Heart right ventricle (tissue), 16 donors: ENCODE results near the gene PNPLA5. TPM values are rescaled to one million over a fixed set of nuclear protein-coding genes. Genes with fewer than 3 reads are reported as not detected.

Source experiments
- ATAC-seq, 8 donors: fragments of 200-7000 bp; cut with Tn5 transposase; one replicate each; pipeline ENCODE4 v1.9.1; 2020; ENCODE audit warnings: mild to moderate bottlenecking in 8 of 8, moderate library complexity in 8 of 8, moderate number of reproducible peaks in 1 of 8
- DNase-seq, 2 donors: peaks; one replicate each; pipeline ENCODE4 v3.0.0-alpha.2; 2020
- H3K27ac ChIP-seq, 10 donors: fragments of 200-600 bp; sonication (generic) in 2 of 10; one replicate each; pipeline versions ENCODE4 v1.5.0 to v1.8.0; 2020 to 2022; ENCODE audit warnings: mild to moderate bottlenecking in 3 of 10
- H3K27me3 ChIP-seq, 7 donors: fragments of 200-600 bp; one replicate each; pipeline ENCODE4 v1.8.0; 2021 to 2022; ENCODE audit warnings: mild to moderate bottlenecking in 2 of 7
- H3K36me3 ChIP-seq, 9 donors: fragments of 200-600 bp; sonication (generic) in 1 of 9; one replicate each; pipeline versions ENCODE4 v1.5.0 to v1.8.0; 2020 to 2022; ENCODE audit warnings: mild to moderate bottlenecking in 2 of 9
- H3K4me1 ChIP-seq, 9 donors: fragments of 200-600 bp; sonication (generic) in 1 of 9; one replicate each; pipeline versions ENCODE4 v1.5.0 to v1.8.0; 2020 to 2022; ENCODE audit warnings: mild to moderate bottlenecking in 4 of 9
- H3K4me3 ChIP-seq, 10 donors: fragments of 200-600 bp; sonication (generic) in 2 of 10; one replicate each; pipeline versions ENCODE4 v1.5.0 to v1.8.0; 2020 to 2022; ENCODE audit warnings: mild to moderate bottlenecking in 7 of 10, moderate library complexity in 2 of 10
- H3K9me3 ChIP-seq, 11 donors: fragments of 200-600 bp in 10 of 11; sonication (generic) in 2 of 11; one replicate each; pipeline versions ENCODE4 v1.5.0 to v1.8.0; 2013 to 2022; ENCODE audit warnings: mild to moderate bottlenecking in 2 of 11, control low read depth in 1 of 11, moderate library complexity in 1 of 11
- WGBS, 2 donors: extraction: QIAGEN DNeasy Blood & Tissue Kit; methylation state at CpG; one replicate each; pipeline ENCODE4 v1.1.7; 2013; ENCODE audit warnings: inconsistent platforms in 1 of 2; 5-methylcytosine and 5-hydroxymethylcytosine counted together
- intact Hi-C, 10 donors: fragments of 100-400 bp; cut with DNase I; formaldehyde crosslinking; loops; one replicate each; pipeline versions ENCODE4 v1.11.1 to v1.14.2; 2022
- polyA plus RNA-seq, 2 donors: library from polyadenylated mRNA; stranded (reverse); fragments of 200-250 nt; gene quantifications; one replicate each; pipeline ENCODE4 v1.2.3, GENCODE V29; 2013
- total RNA-seq, 10 donors: library from RNA; stranded (reverse); fragmentation: NEBNext Ultra II Directional in 3 of 10; extraction: Animal tissue kit (Norgen Biotek cat#: 25700) in 3 of 10; gene quantifications; one replicate each; pipeline versions ENCODE4 v1.2.1 to v1.2.4, GENCODE V29; 2021 to 2023
- TF ChIP-seq, protein P1 (sequence below), 9 donors: fragments of 200-600 bp; sonication (generic) in 2 of 9; IDR thresholded peaks; one replicate each; pipeline versions ENCODE4 v1.5.0 to v1.8.0; 2021 to 2022; ENCODE audit warnings: antibody characterized with exemption in 9 of 9, mild to moderate bottlenecking in 5 of 9, moderate library complexity in 1 of 9
- donor health status: Arrhythmogenic right ventricular cardiomyopathy.
- donor health status: ischemic (EF 13 %, LVEDD 7.1; RV severe dilation, severe dysfunction).
- donor health status: healthy with polysubstance abuse.
- donor health status: DM: no; HTN: yes; CAD: no.
- donor health status: DM: no; HTN: no; CAD: no.
- donor health status: ischemic (EF 25% LVEDD 6.9; RV normal size, moderate dysfunction).
- donor health status: ischemic (EF 25% LVEDD 5.7; RV mildly dilated, moderate dysfunction).
- donor health status: healthy.
- donor health status: DM: yes; HTN: yes; CAD: no.
- donor health status: Ischemic cardiomyopathy.
- donor health status: ischemic (EF 35%, LVEDD 5.7; RV mildly dilated, moderate dysfunction).
- donor health status: nonischemic (EF 11% LVEDD 7.7; RV severe dilation, severe dysfunction).
- donor health status: DM: yes; HTN: yes; CAD: no.
- donor health status: PGD.
- donor health status: ischemic (EF 29% LVEDD 5.4; RV normal size, mild dysfunction).
- donor health status: nonischemic (EF 23%, LVEDD 6.1; RV moderate dilation, normal function).

PNPLA5 gene
- total and polyA plus RNA-seq, 12 donors, result not detected

DNA sequence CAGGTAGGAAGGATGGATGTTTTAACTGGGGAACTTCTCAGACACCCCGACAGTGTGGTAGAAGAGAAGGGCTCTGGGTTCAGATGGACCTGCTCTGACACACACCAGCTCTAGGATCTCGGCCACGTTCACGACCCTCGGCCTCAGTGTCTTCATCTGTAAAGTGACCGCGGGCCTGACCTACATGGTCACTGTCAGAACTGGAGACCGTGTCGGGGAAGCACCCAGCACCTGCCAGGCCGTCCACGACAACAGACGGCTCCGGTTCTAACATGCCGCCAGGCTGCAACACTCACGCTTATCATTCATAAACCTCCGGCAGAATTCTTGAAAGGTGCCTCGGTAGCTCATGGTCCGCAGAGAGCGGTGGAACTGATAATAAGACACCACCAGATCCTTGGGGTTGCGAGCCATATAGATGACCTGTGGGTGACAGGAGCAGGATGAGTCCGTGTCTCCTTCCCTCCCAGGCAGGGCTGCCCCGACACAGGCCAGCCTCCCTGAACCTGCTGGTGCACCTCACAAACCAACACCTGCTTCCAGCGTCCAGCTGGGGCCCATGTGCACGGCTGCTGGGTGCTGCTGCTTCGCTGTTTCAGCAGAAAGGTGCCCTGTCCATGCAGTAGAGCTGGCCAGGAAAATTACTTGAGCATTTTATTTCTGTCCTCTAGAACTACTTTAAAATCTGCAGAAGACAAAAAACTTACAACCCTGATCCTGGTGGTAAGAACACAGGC, 53.1 kb downstream of the PNPLA5 start:
- DNase-seq (no peak), ATAC-seq (no peak)
- H3K9me3 ChIP-seq, result no peaks in the 10 kb centered on the region
- H3K36me3 ChIP-seq, result no peaks in the 10 kb centered on the region
- peaks cover 0 to 2% (median 0%) of the 10 kb centered on the region in 9 donors for H3K4me1 ChIP-seq
- H3K27ac ChIP-seq, result no peak overlapping the region
- intact Hi-C loops, result no loop called here
- WGBS, 2 donors, result 91 to 93% methylated on average over 25 of the region's 25 CpGs
- H3K4me3 ChIP-seq, result no peak overlapping the region
- H3K27me3 ChIP-seq, result peaks cover 0 to 3% (median 0%) of the 10 kb centered on the region in 7 donors
- TF ChIP-seq, protein P1, sequence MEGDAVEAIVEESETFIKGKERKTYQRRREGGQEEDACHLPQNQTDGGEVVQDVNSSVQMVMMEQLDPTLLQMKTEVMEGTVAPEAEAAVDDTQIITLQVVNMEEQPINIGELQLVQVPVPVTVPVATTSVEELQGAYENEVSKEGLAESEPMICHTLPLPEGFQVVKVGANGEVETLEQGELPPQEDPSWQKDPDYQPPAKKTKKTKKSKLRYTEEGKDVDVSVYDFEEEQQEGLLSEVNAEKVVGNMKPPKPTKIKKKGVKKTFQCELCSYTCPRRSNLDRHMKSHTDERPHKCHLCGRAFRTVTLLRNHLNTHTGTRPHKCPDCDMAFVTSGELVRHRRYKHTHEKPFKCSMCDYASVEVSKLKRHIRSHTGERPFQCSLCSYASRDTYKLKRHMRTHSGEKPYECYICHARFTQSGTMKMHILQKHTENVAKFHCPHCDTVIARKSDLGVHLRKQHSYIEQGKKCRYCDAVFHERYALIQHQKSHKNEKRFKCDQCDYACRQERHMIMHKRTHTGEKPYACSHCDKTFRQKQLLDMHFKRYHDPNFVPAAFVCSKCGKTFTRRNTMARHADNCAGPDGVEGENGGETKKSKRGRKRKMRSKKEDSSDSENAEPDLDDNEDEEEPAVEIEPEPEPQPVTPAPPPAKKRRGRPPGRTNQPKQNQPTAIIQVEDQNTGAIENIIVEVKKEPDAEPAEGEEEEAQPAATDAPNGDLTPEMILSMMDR (IDR thresholded peaks at IDR 0.05), result no peak

DNA sequence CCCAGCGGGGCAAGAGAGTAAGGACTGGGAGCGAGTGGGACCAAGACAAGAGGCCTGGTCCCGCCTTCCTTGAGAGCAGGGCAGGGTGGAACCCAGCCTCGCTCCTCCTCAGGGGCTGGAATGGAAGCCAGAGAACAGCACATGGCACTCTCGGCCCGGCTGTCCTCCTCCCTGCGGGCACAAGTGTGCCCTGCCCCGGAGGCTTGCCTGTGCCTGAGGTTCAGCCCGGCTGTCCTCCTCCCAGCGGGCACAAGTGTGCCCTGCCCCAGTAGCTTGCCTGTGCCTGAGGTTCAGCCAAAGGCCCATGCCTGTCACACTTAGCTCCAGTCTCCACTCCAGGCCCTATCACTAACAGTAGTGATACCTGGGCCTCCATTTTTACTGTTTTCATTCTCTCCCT, 53.7 kb downstream of the PNPLA5 start:
- peaks cover 0 to 6% (median 0%) of the 10 kb centered on the region in 7 donors for H3K27me3 ChIP-seq
- H3K9me3 ChIP-seq, result no peaks in the 10 kb centered on the region
- DNase-seq (no peak), ATAC-seq (no peak)
- intact Hi-C loops, result no loop called here
- 87 to 91% methylated on average over 10 of the region's 10 CpGs for WGBS, 2 donors
- no peaks in the 10 kb centered on the region for H3K36me3 ChIP-seq
- no peak overlapping the region for H3K4me3 ChIP-seq
- H3K27ac ChIP-seq, result no peak overlapping the region
- peaks cover 0 to 4% (median 0%) of the 10 kb centered on the region in 9 donors for H3K4me1 ChIP-seq
- TF ChIP-seq, protein P1 (IDR thresholded peaks at IDR 0.05), result no peak

DNA sequence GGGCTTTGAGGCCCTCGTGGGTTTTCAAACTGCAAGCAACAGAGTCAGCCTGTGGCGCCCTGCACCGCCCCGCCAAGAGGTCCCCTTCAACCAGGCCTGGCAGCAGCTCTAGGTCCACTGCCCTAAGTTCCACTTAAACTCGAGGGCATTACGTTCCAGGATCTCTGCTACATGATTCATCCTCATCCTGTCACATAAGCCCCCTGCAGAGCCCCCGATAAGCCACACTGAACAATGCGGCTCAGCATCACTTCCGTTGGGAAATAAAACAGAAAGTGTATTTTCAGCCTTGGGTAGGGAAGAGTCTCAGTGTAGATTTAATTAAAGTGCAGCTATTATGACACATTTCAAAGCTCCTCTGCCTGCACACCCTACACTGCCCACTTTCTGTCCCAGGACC, 54.1 kb downstream of the PNPLA5 start:
- intact Hi-C loops, result no loop called here
- Histone ChIP-seq H3K27ac (no peak overlapping the region), H3K9me3 (no peaks in the 10 kb centered on the region), H3K4me3 (no peak overlapping the region), H3K36me3 (no peaks in the 10 kb centered on the region), H3K27me3 (peaks cover 0 to 7% (median 0%) of the 10 kb centered on the region in 7 donors), H3K4me1 (peaks cover 0 to 4% (median 0%) of the 10 kb centered on the region in 9 donors)
- TF ChIP-seq, protein P1 (IDR thresholded peaks at IDR 0.05), result no peak
- ATAC-seq (no peak), DNase-seq (no peak)
- WGBS, 2 donors, result 70 to 73% methylated on average over 9 of the region's 9 CpGs

DNA sequence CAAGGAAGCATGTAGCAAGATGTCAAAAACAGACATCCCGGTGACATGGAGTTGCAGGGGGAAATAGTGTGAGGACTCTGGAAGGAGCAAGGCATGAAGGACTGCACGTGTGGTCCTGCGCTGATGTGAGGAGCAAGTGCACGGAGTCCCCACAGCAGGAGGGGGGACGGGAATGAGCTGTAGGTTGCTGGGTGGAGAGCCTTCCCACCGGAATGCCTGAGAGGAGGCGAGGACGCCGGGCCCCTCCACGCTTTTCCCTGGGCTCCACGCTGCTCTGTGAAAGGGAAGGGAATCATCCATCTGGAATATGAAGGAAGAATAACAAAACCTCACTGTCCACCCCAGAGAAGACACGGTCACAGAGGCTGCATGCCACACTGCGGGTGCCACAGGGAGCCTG, 56.1 kb downstream of the PNPLA5 start:
- 88% methylated on average over 13 of the region's 13 CpGs for WGBS, 2 donors
- H3K27ac ChIP-seq, result no peak overlapping the region
- DNase-seq (no peak), ATAC-seq (no peak)
- TF ChIP-seq, protein P1 (IDR thresholded peaks at IDR 0.05), result no peak
- H3K27me3 ChIP-seq, result peaks cover 0 to 8% (median 0%) of the 10 kb centered on the region in 7 donors
- H3K9me3 ChIP-seq, result no peaks in the 10 kb centered on the region
- no peak overlapping the region for H3K4me3 ChIP-seq
- no peaks in the 10 kb centered on the region for H3K36me3 ChIP-seq
- intact Hi-C loops, result no loop called here
- peaks cover 0 to 7% (median 0%) of the 10 kb centered on the region in 9 donors for H3K4me1 ChIP-seq
